GM10266 (cell line): Measurements from ENCODE around the gene RPUSD1.

Source experiments
- DNase-seq: peaks from one replicate; pipeline ENCODE4 v3.0.0; 2012; ENCODE audit errors: extremely low spot score
- TF ChIP-seq, protein P1 (sequence below): IDR thresholded peaks from 2 replicates; pipeline ENCODE4 v1.5.1; 2012; ENCODE audit warnings: mild to moderate bottlenecking, low read depth; ENCODE audit not compliant: control insufficient read depth, insufficient read depth; ENCODE audit errors: missing control alignments

The RPUSD1 gene

DNA sequence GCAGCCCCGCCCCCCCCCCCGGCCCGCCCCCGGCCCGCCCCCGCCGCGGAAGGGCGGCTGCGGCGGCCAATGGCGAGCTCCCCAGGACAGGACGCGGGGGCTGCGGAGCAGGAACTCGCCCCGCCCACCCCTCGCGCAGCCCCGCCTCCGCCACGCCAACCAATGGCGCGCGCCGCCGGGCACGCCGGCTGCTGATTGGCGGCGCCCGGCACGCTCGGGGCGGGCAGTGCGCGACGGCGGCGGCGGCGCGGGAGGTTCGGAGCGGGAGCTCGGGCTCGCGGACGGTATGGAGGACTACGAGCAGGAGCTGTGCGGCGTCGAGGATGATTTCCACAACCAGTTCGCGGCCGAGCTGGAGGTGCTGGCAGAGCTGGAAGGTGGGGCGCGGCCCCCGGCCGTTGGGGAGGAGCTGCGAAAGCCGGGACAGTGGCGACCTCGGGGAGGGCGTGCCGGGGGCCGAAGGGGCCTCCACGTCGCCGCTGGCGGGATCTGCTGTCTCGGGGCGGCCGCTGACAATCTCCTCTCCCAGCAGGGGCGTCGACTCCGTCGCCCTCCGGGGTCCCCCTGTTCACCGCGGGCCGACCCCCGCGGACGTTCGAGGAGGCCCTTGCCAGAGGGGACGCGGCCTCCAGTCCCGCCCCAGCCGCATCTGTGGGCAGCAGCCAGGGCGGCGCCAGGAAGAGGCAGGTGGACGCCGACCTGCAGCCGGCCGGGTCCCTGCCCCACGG, 382 bp upstream of the RPUSD1 start, which contains the start of gene CHTF18:
CHTF18 (plus strand) TSS at position 222 of the 728 bp plus-strand sequence; CDS start at position 287, 65 bp downstream.
- peak; percentile 100 for DNase-seq
- TF ChIP-seq, protein P1, sequence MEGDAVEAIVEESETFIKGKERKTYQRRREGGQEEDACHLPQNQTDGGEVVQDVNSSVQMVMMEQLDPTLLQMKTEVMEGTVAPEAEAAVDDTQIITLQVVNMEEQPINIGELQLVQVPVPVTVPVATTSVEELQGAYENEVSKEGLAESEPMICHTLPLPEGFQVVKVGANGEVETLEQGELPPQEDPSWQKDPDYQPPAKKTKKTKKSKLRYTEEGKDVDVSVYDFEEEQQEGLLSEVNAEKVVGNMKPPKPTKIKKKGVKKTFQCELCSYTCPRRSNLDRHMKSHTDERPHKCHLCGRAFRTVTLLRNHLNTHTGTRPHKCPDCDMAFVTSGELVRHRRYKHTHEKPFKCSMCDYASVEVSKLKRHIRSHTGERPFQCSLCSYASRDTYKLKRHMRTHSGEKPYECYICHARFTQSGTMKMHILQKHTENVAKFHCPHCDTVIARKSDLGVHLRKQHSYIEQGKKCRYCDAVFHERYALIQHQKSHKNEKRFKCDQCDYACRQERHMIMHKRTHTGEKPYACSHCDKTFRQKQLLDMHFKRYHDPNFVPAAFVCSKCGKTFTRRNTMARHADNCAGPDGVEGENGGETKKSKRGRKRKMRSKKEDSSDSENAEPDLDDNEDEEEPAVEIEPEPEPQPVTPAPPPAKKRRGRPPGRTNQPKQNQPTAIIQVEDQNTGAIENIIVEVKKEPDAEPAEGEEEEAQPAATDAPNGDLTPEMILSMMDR, result no peak

DNA sequence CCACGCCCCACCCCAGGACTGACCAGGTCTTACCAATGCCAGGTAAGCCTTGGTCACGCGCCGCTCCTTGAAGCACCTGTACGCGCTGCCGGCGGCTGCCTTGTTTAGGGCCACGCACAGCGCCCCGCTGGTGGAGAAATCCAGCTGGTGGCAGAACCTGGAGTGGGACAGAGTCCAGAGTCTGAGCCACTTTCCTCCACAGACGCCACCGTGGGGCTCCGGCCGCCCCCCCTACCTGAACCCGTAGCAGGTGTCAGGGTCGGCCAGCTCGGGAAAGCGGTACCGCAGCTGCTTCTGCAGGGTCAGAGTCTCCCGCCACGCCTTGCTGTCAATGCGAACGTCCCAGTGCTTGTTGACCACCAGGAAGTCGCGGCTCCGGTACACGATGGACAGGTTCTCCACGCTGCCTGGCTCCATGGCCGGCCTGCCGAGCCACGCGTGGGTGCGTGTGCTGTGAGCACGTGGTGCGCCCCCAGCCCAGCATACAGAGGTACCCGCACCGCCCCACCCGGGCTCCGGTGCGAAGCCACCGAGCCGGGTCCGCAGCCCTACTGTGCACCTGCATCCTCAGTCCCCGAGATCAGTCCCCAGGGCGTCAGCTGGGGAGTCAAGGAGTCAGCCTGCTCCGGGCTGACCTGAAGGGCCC, 737 bp downstream of the RPUSD1 start:
- no peak for DNase-seq
- TF ChIP-seq, protein P1, result no peak

DNA sequence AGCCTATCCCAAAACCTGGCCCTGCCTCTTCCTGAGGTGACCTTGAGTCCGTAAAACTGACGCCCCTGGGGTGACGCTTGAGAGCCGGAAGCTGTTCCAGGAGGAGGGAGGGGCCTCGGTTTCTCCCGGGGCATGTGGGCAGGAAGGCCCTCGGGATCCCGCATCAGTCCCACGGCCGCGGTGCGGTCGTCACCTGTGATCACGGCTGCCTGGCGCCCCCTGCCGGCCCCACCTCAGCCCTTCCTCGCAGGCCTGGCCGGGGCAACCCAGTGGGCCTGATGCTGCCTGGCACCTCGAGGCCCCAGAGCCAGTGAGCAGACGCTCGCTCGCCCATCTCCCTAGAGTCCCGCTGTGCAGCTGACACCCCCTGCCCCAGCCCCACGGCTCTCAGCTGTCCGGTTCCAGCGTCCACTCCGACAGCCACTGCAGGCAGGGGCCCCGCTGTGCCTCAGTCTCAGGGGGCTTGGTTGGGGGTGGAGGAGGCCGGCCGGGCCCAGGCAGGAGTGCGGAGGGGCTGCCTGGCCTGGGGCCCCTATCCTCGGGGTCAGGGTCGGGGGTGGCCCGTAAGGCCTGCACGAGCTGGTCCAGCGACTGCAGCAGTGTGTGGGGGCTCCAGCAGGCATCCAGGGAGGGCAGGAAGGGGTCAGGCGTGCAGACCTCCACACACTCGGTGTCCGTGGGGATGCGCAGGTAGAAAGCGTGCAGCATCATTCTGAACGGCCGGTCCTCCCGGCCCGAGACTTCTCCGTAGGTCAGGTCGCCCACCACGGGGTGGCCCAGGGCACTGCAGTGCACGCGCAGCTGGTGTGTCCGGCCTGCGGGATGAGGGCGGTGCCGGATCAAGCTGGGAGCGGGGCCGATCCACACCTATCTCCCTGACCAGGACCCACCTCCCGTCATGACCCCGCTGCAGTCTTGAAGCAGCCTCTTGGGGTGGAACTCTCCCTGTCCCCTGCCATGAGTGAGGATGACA, 2.3 kb downstream of the RPUSD1 start:
- TF ChIP-seq, protein P1, result peak; percentile 84
- DNase-seq, result peak; percentile 85

DNA sequence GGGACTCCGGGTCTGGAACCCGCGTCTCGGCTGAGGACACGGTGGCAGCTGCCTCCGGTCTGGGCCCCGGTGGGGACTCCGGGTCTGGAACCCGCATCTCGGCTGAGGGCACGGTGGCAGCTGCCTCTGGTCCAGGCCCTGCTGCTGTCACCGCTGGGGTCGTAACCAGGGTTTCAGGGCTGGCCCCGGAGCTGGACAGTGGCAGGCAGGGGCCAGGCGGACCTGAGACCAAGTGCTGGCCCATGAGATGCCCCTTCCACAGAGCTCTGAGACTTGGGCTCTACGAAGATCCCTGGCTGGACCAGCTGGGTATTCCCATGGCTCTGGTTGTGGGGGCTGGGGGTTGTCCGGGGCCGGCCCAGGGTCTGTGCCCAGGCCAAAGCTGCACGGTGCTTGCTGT, 3.8 kb downstream of the RPUSD1 start:
- TF ChIP-seq, protein P1, result no peak
- DNase-seq, result no peak

DNA sequence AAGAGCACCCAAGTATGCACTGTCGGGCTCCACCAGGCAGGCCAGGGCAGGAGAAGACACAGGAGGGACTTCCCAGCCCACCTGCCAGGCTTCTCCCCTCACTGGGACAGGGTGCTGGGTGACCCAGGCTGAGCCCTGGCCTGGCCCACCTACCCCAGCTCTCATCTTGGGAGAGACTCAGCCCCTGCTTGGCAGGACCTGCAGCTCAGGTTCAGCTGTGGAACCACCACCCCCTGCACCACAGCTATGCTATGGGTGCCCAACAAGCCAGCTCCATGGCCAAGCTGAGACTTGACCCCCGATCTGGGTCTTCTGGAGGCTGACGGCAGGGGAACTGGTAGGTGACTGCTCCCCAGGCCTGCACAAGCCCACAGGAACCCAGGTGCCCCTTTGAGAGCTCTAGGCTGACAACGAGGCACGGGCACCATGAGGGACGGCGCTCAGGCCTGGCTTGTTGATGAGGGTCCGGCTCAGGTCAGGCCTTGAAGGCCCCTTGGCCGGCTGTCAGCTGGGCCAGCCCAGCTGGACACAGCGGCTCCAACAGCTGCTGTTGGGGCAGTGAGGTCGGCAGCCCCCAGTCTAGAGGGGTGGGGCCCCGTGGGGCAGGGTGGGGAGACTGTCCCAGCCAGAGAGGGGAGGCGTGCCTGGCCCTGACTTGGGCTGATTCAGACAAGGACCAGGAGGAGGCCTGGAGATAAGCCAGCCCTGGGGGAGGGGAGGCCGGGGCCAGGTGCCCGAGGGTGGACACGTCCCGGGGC, 4.6 kb downstream of the RPUSD1 start:
- no peak for DNase-seq
- TF ChIP-seq, protein P1, result no peak

DNA sequence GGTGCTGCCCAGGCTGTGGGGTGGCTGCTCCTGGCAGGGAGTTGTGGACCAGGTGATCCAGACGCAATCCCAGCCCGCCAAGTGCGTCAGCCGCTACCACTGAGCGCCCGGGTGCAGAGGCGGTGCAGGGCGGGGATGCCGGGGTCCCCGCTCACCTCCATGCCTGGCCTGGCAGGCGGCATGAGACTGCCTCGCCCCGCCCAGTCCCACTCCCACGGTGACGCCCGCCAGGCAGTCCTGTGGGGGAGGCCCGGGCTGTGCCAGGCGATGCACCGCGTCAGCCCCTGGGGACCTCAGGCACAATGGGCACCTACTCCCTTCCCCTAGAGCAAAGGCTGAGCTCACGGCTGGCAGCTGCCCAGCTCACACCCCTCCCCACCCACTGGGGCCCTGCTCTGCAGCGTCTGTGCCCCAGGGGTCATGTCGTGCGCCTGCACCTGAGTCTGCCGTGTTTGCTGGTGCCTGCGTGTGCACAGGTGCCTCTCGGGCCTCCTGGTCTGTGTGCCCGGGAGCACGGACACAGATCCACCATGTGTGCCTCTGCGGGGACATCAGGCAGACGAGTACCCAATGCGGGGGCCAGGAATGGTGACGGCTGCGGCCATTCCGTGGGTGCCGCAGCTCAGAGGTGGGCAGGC, 5.3 kb downstream of the RPUSD1 start:
- no peak for DNase-seq
- TF ChIP-seq, protein P1, result no peak
